Stimulated activated CD4-positive, alpha-beta T cell treated with anti-CD3 and anti-CD28 coated beads, Interleukin-2, amount 100 ng/mL, for 48 hours (primary cell): Measurements from ENCODE around the gene TMEM229B.
"Not testable (repeated sequence)": the region's sequence is repeated elsewhere in the genome, so short reads cannot be mapped to it uniquely, and the experiment has no call there.

ENCODE experiments used
- DNase-seq, 2 donors: peaks; one replicate each; pipeline ENCODE4 v3.0.0-alpha.2; 2020

Gene TMEM229B

GRCh38 chr14:67451667-67452066 lies 36.9 kb downstream of the TMEM229B start:
- DNase-seq: not testable (repeated sequence)

DNA sequence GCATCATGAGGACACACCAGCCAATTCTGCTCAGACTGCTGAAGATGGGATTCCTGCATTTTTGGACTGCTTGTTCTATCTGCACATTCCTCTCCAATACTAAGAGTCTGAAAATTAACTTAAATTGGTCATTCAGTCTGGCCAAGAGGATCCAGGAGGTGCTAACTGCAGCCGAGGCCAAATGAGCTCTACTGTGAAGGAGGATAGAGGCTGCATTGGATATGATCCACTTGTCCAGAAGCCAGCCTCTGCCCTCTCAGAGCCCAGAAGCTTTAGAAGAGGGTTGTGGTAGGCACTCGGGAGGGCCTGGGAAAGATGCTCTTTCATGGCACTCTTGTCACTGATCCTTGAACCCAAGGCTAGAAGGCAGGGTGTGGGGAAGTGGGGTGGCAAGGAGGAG lies 39.4 kb downstream of the TMEM229B start:
- no peak for DNase-seq

GRCh38 chr14:67447033-67447381 lies 41.5 kb downstream of the TMEM229B start:
- no peak for DNase-seq

DNA sequence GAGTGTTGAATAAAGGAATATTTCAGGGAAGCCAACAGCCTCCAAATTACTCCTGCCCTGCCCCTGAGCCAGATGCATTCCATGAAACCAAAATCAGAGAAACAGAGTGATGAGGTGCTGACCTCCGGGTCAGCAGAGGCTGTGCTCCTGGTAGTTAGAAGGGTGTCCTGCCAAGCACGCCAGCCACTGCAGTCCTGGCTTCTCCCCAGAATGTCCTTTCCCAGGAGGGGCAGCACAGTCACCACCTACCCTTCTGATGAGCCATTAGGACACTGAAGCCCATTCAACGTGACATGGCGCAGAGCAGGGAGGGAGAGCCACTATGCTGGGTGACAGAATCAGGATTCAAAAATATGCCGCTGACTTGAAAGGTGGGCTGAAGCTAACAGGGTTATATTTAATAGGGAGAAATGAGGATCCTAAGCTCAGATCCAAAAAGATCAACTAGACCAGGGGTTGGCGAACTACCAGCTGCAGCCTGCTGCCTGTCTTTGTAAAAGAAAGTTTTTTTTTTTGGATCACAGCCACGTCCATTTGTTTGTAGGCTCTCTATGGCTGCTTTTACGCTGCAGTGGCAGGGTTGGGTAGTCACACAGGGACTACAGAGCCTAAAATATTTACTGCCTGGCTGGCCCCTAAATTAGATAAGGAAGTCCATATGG lies 42.0 kb downstream of the TMEM229B start:
- DNase-seq: no peak

DNA sequence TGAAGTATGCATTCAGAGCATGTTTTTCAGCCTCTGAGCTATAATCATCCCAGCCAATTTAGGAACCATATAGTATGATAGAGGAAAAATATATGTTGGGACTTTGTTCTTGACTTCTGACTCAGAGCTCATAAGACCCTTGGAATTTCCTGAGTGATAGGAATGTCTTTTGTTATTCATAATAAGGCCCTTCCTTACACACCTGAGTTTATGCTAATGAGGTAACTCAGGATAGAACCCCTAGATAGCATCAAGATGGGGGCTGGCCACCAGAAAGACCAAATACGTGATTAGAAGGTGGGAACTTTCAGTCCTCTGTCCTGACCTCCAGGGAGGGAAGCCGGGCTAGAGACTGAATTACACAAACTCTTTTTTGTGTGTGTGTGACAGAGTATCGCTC lies 44.1 kb downstream of the TMEM229B start:
- no peak for DNase-seq

GRCh38 chr14:67442139-67442906 lies 46.2 kb downstream of the TMEM229B start:
- DNase-seq: no peak

GRCh38 chr14:67441672-67442071 lies 46.8 kb downstream of the TMEM229B start:
- DNase-seq: no peak

GRCh38 chr14:67441256-67441655 lies 47.3 kb downstream of the TMEM229B start:
- no peak for DNase-seq

DNA sequence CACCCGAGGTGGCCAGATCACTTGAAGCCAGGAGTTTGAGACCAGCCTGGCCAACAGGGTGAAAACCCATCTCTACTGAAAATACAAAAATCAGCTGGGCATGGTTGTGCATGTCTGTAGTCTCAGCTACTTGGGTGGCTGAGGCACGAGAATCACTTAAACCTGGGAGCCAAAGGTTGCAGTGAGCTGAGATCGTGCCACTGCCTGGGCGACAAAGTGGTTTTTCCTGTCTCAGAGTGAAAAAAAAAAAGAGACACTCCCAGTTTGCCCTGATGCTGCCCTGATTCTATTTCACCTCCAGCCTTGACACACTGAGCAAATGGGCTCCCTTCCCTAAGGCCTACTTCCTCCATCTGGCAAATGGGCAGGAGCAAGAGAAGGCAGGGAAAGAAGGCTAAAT lies 48.0 kb downstream of the TMEM229B start:
- DNase-seq: no peak

DNA sequence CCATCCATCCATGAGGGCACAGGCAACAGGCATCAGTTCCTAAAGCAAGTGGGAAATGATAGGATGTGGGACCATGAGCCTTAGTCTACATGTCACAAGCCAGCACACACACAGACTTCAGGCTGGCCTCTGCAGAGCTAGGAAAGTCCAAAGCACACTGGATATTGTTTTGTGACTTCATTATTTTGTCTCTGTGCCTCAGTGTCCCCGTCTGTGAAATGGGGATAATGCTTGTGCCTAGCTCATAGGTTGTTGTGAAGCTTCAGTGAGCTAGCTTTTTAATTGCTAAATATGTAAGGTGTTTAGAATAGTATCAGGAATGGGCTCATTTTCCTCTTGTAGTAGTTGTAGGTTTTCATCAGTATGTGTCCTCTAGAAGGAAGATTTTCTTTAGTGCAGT lies 49.6 kb downstream of the TMEM229B start:
- DNase-seq: no peak

GRCh38 chr14:67436006-67436866 lies 52.3 kb downstream of the TMEM229B start:
- no peak for DNase-seq

DNA sequence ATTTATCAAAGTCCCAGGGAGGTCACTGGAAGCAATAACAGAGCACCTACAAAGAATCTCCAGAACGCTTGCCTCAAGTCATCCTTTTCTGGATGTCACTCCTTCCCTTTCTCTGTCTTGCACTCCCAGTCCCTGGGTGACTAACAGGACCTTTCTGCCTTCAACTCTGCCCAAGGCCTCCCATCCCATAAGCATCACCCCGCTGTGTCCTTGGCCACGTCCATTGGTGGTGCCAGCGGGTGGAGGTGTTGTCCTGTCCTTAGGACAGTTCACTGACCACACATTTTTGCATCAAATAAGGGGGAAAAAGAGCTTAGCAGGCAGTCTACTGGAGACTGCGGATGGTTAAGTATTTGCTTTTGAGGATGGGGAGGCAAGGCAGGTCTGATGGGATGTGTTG lies 52.9 kb downstream of the TMEM229B start:
- DNase-seq: no peak

DNA sequence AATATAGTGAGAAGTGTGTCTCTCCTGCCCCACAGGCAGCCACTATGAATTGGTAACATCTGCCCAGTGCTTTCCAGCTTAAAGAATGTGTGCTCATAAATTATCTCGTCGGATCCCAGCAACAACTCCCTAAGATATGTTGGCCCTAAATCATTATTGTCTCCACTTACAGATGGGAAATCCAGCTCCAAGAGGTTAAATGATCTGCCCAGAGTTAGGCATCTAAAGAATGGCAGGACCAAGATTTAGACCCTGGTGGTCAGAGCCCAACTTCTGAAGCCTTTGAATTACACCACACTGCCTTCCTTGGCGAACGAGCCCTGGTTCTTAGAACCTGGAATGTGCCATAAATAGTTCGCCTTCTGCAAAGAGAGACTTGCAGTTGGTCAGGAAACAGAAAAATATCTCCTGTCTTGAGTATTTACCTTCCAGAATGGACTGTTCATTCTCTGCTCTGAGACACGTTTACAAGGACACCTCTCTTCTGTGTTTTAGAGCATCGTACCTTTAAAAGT lies 56.4 kb downstream of the TMEM229B start:
- no peak for DNase-seq

DNA sequence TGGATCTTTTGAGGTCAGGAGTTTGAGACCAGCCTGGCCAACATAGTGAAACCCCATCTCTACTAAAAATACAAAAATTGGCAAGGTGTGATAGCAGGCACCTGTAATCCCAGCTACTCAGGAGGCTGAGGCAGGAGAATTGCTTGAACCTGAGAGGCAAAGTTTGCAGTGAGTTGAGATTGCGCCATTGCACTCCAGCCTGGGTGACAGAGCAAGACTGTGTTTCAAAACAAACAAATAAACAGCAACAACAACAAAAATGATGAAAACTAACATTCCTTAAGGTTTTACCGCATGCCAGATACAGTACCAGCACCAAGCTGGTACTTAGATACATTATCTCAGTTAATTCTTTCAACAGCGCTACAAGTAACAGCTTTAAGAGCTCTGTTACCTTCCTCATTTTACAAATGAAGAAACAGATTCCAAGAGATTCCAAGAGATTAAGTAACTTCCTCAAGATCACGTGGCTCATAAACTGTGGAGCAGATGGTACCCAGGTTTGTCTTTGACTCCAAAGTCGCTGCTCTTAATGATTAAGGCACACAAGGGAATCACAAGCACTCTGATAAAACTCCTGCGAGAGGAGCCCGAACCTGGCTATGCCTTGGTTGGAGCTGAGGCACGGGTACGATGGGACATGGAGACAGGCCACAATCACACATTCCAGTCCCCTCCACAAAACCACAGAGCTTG lies 58.9 kb downstream of the TMEM229B start:
- no peak for DNase-seq

GRCh38 chr14:67428501-67429031 lies 60.0 kb downstream of the TMEM229B start:
- DNase-seq: no peak

DNA sequence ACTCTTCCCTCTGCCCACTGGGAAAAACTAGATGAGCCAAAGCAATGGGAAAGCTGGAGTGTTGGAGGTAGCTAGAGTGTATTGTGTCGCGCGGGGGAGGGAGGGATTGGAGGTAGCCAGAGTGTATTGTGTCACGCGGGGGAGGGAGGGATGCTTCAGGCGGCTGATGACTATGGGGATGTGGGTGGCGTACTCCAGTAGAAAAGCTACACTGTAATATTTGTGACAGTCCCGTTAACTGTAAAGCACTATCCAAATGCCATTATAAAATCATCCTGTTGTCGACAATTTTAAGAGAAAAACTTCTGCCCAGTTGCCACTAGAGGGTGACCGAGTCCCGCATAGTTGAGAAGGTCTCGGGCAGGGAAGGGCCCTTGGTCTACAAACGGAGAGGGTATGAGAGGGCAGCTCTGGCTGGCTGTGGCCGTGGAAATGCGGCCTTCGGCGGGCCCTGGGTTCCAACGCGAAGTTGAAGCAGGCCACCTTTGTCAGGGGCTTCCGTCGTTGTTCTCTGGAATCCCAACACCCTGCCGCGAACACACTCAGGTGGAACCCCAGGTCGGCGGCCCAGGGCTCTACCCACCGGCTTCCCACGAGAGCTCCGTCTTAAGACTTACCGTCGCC lies 61.4 kb downstream of the TMEM229B start:
- peak; percentile 60 to 63 for DNase-seq

DNA sequence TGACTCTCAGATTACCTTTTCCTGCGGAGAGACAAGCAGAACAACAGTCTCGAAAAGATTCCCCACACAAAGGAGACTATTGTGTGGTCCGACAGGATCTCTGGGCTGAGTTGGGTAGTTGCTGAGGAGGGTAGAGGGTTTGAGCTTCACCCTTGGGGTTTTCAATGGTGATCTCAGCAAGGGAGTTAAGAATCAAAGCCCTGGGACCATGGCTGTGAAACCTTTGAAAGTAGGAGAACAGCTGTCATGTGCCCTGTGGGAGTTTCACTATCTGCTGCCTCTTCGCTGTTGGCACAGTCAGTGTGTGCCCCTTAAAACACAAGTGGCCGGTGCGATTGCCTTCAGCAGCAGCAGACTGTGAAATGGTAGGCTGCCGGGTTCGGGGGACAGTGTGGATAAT lies 62.4 kb downstream of the TMEM229B start:
- no peak for DNase-seq

DNA sequence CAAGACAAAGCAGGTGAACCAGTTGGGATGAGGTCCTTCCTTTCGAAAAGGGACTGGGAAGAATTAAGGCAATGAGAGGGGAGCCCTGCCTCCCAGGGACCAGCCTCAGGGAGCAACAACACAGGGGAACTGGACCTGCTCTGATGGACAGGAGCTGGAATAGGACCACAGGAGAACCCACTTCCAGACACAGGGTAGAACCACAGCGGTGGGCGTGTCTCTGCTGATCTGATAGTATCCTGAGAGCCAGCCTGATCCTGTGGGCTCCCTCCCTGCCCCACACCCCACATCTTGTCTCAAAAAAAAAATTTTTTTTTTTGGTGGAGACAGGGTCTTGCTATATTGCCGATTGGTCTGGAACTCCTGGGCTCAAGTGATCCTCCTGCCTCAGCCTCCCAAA lies 62.9 kb downstream of the TMEM229B start:
- DNase-seq: no peak

- DNase-seq: no peak
These were observed 64.0 kb downstream of the TMEM229B start for GRCh38 chr14:67424539-67424938.

DNA sequence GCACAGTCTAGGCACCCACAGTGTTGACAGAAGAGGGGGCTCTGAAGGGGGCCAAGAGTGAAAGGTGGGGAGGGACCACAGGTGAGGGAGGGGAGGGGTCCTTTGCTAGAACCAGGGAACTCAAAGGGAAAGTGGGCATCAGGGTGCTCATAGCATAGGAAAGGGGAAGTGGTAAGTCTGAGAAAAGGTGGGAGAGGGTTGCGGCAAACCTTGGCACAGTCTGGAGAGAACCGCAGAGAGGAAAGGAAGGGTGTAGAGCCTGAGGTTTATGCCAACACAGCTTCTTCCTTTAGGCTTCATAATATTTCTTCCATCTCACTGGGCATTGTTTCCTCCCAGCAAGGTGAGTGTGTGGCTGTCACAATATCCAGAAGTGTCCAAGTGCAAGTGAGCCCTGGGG lies 65.1 kb downstream of the TMEM229B start:
- DNase-seq: no peak

- DNase-seq: no peak
These were observed 66.9 kb downstream of the TMEM229B start for GRCh38 chr14:67421356-67422224.
